Measurements from ENCODE around the gene VAV3.

DNA sequence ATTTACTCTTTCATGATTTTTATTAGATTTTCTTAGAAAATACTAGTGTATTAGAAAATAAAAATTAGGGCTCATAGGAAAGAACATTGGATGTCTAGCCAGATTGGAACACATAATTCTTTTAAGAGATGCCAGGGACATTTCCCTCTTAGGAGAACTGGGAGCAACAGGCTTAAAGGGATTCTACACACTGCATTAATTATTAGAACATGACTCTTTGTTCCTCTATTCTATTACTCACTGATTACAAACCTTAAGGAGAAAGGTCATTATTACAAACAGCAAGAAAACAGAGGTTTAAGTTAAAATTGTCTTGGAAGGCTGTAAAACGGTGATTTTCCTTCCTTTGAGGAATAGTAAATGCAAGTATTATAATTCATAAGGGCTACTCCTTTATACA, 32.9 kb upstream of the VAV3 start:
- TF ChIP-seq POLR2A (IDR thresholded peaks at IDR 0.05) (no peak), CTCF (IDR thresholded peaks at IDR 0.05) (no peak)

All from heart left ventricle (tissue), 13 donors.